Measurements from ENCODE around the gene PACRG.
"Not testable (repeated sequence)": the region's sequence is repeated elsewhere in the genome, so short reads cannot be mapped to it uniquely, and the experiment has no call there.

Gene PACRG

GRCh38 chr6:163301726-163302635 is 574.2 kb downstream of the PACRG start:
- no peak for DNase-seq

GRCh38 chr6:163302747-163303146 is 575.0 kb downstream of the PACRG start:
- DNase-seq = no peak

- DNase-seq = no peak
Measured at GRCh38 chr6:163306000-163306399, 578.2 kb downstream of the PACRG start.

- DNase-seq = no peak
Measured at GRCh38 chr6:163308629-163309440, 581.1 kb downstream of the PACRG start.

- DNase-seq = no peak
Measured at GRCh38 chr6:163309491-163310026, 581.8 kb downstream of the PACRG start.

- DNase-seq = no peak
Measured at GRCh38 chr6:163310096-163310972, 582.6 kb downstream of the PACRG start.

- DNase-seq = no peak
Measured at GRCh38 chr6:163310973-163311383, 583.2 kb downstream of the PACRG start.

GRCh38 chr6:163311830-163312229 is 584.1 kb downstream of the PACRG start:
- no peak for DNase-seq

- no peak for DNase-seq
Measured at GRCh38 chr6:163313566-163313965, 585.8 kb downstream of the PACRG start.

- no peak for DNase-seq
Measured at GRCh38 chr6:163313981-163314380, 586.2 kb downstream of the PACRG start.

- no peak for DNase-seq
Measured at GRCh38 chr6:163314791-163315470, 587.2 kb downstream of the PACRG start.

- DNase-seq = not testable (repeated sequence)
Measured at GRCh38 chr6:163316866-163317495, 589.2 kb downstream of the PACRG start.

GRCh38 chr6:163318071-163318786 is 590.5 kb downstream of the PACRG start:
- no peak for DNase-seq

GRCh38 chr6:163319609-163320366 is 592.0 kb downstream of the PACRG start:
- no peak for DNase-seq

GRCh38 chr6:163320402-163320801 is 592.6 kb downstream of the PACRG start:
- DNase-seq = no peak

- no peak for DNase-seq
Measured at GRCh38 chr6:163320804-163321203, 593.0 kb downstream of the PACRG start.

GRCh38 chr6:163321717-163322116 is 593.9 kb downstream of the PACRG start:
- no peak for DNase-seq

- no peak for DNase-seq
Measured at GRCh38 chr6:163323274-163323673, 595.5 kb downstream of the PACRG start.

GRCh38 chr6:163323705-163324104 is 595.9 kb downstream of the PACRG start:
- no peak for DNase-seq

GRCh38 chr6:163324326-163324687 is 596.5 kb downstream of the PACRG start:
- DNase-seq = no peak

Measured in NCI-H2171 (cell line).